Central memory CD4-positive, alpha-beta T cell (primary cell): Measurements from ENCODE around the gene GRAMD2A.

ENCODE experiments used
- DNase-seq: peaks from one replicate; pipeline ENCODE4 v3.0.0; 2022

The GRAMD2A gene

DNA sequence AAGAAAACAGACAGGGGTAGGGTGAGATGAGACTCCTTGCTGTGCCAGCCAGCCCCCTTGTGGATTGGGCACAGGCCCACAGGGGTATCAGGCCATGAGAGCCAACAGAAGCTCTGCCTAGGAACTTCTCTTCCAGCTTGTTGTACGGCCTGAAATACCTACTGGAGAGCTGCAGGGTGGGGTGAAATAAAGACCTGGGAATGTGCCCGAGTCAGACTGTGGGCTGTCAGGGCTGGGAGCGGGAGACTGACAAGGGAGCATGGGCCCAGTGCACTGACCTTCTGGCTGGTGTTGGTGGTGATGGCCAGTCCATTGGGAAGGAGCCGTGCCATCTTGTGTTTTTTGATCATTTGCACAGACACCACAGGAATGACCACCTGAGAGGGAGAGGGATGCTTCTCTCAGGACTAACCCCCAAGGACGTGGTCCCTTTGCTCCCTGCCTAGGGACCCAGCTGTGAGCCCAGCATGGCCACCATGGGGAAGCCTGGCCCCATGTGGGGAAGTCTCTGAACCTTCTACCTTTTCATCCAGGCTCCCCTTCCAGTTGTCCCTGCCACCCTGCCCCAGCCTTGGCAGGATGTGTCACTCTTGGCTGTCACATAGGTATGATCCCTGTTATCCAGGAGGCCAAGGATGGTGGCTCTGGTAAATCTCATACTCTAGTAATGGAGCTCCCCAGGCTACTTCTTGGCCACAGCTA, 30.7 kb downstream of the GRAMD2A start:
- no peak for DNase-seq

- DNase-seq, result no peak
These were observed 33.9 kb downstream of the GRAMD2A start for GRCh38 chr15:72163719-72164118.

DNA sequence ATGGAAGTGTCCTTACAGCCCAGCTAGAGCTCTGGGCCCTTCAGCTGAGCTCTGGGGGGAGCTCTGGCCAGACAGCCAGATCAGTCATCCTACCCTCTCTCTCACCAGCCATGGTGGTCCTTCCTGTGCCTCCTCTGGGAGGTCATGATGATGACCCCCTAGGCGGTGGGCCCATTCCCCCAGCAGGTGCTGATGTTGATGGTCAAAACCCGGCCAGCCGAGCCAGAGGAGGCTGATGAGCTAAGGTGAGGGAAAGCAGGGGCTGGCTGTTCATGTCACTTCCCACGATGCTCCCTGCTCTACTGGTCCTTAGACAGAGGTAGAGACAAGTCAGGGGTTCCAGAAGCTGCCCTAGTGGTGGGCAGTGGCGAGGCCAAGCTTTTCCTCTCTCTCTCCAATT, 35.0 kb downstream of the GRAMD2A start:
- no peak for DNase-seq

- no peak for DNase-seq
These were observed 36.0 kb downstream of the GRAMD2A start for GRCh38 chr15:72161361-72162132.

DNA sequence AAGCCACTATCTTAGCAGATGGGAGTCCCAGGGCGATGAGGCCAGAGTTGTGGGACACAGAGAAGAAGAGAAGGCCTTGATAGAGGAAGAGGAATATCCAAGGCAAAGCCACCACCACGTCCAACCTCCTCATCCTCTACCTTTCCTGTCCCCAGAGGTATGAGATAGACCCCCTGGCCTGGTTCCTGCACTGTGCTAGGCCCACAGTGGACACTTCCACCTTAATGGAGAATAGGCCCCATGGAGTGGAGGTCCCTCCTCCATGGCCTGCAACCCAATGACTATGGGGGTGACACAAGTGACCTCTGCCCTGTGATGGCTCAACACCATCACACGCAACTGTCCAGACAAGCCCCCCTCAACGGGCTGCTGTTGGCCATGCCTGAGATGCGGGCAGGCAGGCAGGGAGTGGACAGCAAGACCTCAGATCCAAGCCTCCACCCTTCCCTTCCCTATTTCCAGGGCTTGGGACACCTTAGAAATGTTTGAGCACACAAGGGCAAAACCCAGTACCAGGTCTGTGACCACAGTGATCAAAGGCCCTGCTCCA, 36.8 kb downstream of the GRAMD2A start:
- DNase-seq, result no peak

- DNase-seq, result no peak
These were observed 40.7 kb downstream of the GRAMD2A start for GRCh38 chr15:72156928-72157327.

- peak; percentile 59 for DNase-seq
These were observed 41.7 kb downstream of the GRAMD2A start for GRCh38 chr15:72155635-72156616.

GRCh38 chr15:72155003-72155621, 42.5 kb downstream of the GRAMD2A start:
- no peak for DNase-seq

DNA sequence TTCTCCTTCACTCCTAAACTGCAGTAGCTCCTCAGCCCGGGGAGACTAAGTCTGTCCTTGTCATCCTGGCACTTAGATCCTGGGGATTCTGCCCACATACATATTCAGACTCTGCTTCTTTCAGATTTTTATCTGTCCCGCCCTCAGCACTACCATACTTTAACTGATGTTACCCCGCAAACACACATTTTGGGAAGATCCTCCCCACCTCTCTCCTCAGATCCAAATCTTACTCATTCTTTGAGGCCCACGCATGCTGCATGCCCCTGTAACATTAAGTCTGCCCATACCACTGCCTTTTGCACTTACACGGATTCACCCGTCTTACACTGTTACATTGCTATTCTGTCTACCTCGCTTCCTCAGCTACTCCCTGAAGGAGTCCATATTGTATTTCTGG, 43.3 kb downstream of the GRAMD2A start:
- DNase-seq, result no peak

DNA sequence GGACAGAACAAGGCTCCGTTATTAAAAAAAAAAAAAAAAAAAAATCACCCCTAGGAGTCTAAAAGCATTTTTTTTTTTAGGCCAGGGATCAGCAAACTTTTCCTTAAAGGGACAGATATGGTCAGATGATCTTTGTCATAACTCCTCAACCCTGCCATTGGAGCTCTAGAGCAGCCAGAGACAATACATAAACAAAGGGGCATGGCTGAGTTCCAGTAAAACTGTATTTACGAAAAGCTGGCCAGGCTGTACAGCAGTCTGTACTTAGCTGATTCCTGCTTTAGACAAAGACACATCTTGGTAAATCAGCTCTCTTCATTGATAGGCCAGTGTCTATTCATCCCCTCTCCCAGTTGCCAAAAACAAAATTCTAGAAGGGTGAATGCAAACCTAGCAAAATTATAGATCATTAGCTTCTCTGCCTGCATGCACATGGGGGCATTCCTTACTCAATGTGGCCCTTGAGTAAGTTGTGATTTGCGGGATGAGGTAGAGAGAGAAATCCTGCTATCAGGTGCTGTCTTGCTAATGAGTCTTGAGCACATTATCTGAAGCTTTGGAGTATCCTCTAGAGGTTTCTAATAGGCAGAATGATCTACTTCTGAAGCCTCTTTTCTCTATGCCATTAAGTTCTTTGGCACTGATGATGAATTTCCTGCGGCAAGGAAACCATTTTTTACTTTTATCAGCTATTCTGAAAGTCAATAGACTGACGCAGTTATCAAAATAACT, 44.2 kb downstream of the GRAMD2A start:
- DNase-seq, result no peak

DNA sequence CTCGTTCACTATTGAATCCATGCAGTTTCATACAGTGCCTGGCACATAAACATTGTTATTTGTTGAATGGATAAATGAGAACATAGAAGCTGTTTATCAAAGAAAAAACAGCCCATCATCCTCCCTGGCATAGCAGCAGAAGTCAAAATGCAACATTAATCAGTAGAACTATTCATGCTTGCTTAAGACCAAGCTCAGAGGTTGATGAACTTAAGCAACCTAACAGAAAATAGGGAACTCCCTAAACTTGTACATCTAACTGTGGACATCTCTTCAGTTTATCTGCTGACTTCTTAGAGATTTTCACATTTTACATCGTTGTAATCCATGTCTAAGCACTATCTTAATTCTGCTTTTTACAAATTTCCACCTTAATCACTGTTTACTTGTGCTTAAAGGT, 50.2 kb downstream of the GRAMD2A start:
- no peak for DNase-seq

DNA sequence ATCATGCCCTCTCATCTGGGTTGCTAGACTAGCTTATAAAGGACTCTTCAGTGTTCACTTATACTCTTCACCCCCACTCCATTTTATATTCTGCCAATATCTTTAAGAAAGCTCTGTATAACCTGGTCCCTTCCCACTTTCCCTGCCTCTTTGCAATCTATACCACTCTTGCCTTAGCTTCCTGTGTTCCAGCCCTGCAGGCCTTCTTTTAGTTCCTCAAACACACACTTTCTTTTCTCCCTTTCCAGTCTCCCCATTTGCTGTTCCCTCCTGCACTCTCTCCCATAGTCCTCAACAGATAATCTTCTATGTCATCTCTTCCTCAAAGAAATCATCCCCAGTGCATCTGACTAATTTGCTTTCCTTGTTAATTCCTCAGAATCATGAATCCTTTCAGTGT, 50.7 kb downstream of the GRAMD2A start:
- DNase-seq, result no peak

GRCh38 chr15:72146221-72146620, 51.4 kb downstream of the GRAMD2A start:
- DNase-seq, result no peak

DNA sequence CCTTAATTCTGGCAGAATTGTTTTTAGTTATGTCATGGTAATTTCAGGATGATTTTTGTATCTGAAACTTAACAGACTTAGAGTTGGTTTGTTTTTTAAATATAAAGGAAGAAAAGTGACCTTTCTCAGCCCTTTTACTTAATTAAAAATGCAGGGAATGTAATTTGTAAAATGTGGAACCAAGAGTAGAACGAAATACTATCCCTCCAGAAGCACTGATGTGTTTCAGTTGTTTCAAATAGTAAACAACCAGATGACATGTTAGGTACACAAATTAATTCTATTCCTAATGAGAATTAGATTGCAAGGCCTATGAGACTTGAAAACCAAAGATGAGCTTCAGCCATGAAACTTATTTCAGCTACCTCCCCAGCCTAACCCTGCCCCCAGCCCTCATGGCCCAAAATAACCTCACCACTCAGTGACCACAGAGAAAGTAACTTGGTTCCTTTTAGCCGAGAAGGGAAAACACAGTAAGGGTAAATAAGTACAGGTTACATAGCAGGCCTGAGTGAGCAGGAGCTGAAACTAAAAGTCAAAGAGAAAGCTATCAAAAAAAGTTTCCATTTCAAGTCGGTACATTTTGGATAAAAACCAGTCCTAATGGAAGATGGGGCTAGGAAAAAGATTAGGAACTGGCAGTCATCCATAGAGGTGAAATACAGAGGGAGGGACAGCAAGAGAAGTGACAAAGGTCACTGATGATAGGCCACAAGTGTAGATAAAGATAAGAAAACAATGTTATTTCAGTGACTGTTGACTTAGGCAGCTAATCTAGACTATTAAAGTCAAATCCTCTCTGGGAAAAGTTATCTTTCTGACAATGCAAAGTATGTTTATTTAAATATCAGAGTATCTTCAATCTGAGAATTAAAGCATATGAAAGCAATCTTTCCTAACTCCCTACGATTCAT, 56.2 kb downstream of the GRAMD2A start:
- DNase-seq, result no peak

DNA sequence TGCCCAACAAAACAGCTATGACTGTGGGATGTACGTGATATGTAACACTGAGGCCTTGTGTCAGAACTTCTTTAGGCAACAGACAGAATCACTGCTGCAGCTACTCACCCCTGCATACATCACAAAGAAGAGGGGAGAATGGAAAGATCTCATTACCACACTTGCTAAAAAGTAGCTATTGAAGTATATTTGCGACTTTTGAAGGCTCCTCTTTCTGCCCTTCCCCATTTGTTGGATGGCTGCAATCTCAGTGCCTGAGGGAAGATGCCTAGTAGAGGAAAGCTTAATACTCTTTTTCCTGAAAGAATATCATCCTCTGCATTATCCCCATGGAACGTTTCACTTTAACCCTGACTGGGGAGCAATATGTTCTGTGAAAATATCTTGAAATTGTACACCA, 57.5 kb downstream of the GRAMD2A start:
- DNase-seq, result no peak

DNA sequence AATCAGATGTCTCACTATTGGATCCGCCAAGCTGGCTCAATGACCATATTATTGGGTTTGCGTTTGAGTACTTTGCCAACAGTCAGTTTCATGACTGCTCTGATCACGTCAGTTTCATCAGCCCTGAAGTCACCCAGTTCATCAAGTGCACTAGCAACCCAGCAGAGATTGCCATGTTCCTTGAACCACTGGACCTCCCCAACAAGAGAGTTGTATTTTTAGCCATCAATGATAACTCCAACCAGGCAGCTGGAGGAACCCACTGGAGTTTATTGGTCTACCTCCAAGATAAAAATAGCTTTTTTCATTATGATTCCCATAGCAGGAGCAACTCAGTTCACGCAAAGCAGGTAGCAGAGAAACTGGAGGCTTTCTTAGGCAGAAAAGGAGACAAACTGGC, 57.9 kb downstream of the GRAMD2A start:
- DNase-seq, result no peak

- DNase-seq, result no peak
These were observed 61.2 kb downstream of the GRAMD2A start for GRCh38 chr15:72136170-72137051.

DNA sequence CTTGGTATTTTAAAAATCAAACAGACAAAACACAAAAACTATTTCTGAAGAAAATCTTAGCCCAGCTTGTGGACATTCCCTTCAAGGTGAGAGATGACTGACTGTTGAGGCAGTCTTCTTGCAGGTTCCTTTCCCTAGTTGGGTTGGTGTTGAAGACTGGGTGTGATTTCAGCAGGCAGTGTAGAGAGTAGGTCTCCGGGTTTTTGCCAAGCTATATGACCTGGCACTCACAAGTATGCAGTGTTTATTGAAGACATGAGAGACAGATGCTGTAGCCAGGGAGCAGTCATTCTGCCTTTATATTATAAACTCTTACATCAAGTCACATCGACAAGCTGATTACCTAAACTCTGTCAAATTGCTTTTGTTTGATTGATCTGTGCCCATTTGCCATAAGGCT, 61.9 kb downstream of the GRAMD2A start:
- DNase-seq, result no peak

DNA sequence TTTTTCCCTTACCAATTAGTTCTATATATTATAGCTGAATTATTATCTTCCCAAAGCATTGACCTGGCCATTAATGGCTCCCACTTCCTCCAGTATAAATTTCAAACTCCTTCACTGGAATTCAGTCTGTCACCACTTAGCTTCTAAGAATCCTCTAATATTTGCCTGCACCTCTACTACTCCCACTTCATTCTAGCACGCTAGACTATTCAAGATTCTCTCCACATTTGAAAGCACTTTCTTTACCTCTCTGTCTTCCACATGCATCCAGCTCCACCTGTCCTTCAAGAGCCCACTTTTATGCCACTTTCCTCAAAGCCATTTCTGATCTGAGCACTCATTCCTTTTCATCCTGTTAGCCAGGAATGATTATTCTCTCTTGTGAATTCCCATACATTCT, 64.4 kb downstream of the GRAMD2A start:
- no peak for DNase-seq

- no peak for DNase-seq
These were observed 65.7 kb downstream of the GRAMD2A start for GRCh38 chr15:72131922-72132321.
